Amygdala (tissue), 56 donors: ENCODE measurements around the gene PRKCH.
"Not testable (repeated sequence)": the region's sequence is repeated elsewhere in the genome, so short reads cannot be mapped to it uniquely, and the experiment has no call there.

Experiments
- DNase-seq, 56 donors: peaks; one replicate each; lab custom pipeline; 2025; lab: John Stamatoyannopoulos, UW

PRKCH gene

GRCh38 chr14:61304688-61305087 is 16.7 kb upstream of the PRKCH start:
- DNase-seq = no peak

GRCh38 chr14:61308198-61308597 is 13.2 kb upstream of the PRKCH start:
- DNase-seq = no peak

DNA sequence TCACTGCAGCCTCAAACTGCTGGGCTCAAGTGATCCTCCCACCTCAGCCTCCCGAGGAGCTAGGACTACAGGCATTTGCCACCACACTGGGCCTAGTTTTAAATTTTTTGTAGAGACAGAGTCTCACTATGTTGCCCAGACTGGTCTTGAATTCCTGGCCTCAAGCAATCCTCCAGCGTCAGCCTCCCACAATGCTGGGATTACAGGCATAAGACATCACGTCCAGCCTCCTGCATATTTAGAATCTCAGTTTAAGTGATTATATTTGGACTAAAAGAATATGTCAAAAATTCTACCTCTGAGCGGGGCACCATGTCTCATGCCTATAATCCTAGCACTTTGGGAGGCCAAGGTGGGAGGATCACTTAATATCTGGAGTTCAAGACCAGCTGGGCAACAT is 12.7 kb upstream of the PRKCH start:
- not testable (repeated sequence) for DNase-seq

- no peak for DNase-seq
These were observed 6.1 kb upstream of the PRKCH start for GRCh38 chr14:61315313-61315712.

- no peak for DNase-seq
These were observed 2.3 kb upstream of the PRKCH start for GRCh38 chr14:61319086-61319485.

GRCh38 chr14:61319706-61320105 is 1.7 kb upstream of the PRKCH start:
- DNase-seq = no peak

DNA sequence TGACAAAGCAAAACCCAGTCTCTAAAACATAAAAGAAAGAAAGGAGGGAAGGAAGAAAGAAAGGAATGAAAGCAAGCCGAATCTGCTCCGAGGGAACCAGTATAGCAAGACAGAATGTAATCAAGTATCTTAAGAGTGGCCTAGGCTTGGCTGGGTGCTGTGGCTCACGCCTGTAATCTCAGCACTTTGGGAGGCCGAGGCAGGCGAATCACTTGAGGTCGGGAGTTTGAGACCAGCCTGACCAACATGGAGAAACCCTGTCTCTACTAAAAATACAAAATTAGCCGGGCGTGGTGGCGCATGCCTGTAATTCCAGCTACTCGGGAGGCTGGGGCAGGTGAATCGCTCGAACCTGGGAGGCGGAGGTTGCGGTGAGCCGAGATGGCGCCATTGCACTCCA is 1.2 kb upstream of the PRKCH start:
- DNase-seq = not testable (repeated sequence)

- no peak for DNase-seq
These were observed 484 bp upstream of the PRKCH start for GRCh38 chr14:61320806-61321384.

DNA sequence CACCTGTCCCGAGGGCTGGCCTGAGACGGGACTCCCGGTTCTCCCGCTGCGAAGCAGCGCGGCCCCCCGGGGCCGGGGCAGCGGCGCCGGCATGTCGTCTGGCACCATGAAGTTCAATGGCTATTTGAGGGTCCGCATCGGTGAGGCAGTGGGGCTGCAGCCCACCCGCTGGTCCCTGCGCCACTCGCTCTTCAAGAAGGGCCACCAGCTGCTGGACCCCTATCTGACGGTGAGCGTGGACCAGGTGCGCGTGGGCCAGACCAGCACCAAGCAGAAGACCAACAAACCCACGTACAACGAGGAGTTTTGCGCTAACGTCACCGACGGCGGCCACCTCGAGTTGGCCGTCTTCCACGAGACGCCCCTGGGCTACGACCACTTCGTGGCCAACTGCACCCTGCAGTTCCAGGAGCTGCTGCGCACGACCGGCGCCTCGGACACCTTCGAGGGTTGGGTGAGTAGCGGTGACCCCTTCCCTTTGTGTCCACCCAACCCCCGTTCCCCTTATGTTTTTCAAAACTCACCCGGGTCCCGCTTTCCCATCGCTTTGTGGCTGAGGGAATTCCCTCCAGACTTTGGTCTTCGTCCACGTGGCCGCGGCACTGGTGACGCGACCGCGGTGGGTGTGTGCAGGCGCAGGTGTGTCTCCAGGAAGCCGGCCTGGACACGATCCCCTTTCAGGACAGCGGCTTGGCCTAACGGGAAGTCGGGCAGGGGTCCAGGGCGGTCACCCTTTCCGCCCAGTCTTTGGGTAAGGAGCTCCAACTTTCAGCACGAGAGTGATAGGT is 826 bp downstream of the PRKCH start:
- DNase-seq = no peak

DNA sequence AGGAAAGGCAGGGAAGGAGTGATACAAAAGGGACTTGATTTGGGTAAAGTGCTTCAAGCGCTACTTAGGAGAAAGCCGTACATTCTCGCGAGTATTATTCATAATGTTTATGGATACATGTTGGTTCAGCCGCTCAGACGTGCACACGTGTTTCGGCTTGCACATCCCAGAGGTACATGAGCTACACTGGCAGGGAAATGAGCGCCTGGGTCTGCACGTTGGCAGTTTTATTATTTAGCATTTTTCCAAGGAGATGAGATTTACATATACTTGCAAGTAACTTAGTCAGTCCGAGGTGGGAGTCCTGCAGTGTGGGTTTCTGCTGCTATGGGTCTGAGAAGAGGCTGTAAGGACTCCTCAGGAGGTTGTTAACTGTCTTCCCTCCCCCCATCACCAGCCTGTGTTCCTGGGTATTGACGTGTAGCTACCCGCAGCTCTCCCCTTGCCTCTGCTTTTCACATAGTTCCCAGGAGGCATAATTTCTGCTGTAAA is 1.5 kb downstream of the PRKCH start:
- no peak for DNase-seq

- DNase-seq = no peak
These were observed 2.6 kb downstream of the PRKCH start for GRCh38 chr14:61323970-61324369.

DNA sequence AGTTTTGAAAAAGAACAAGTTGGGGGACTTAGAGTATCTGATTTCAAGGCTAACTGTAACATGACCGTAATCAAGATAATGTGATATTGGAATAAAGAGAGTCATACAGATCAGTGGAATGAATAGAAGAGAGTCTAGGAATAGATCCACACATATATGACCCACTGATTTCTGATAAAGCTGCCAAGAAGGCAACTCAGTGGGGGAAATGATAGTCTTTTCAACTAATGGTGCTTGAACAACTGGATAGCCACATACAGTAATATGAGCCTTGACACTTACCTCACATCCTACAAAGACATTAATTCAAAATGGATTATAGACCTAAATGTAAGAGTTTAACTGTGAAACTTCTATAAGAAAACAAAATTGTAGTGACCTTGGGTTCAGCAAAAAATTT is 3.8 kb downstream of the PRKCH start:
- no peak for DNase-seq

DNA sequence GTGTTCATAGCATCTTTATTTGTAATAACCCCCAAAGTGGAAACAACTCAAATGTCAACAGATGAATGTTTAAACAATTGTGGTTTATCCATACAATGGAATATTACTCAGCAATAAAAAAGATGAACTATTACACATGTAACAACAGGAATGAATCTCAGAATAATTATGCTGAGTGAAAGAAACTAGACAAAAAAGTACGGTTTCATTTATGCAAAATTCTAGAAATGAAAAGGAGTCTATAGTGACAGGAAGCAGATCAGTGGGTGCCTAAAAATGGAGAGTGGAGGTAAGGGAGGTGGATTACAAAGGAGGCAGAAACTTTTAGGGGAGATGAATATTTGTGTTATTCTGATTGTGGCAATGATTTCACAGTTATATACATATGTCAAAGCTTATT is 4.8 kb downstream of the PRKCH start:
- DNase-seq = no peak

DNA sequence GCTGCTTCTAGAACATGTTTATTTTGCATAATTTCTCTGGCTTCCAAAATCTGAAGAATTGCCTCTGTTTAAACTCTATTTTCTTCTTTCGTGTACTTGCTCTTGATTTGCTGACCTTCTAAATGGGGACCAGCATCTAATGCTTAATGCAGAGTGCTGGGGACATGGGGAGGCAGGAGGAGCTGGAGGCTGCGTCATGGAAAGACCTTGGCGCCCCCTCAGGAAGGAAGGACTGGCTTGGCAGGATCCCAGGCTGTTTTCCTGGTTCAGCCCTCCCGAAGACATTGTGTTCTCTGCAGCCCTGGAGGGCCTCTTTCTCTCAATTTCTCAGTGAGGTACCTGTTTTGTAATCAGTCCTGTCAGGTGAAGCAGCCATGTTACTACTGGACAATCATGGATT is 5.5 kb downstream of the PRKCH start:
- DNase-seq = no peak

GRCh38 chr14:61328626-61329262 is 7.4 kb downstream of the PRKCH start:
- no peak for DNase-seq

GRCh38 chr14:61329478-61330051 is 8.2 kb downstream of the PRKCH start:
- DNase-seq = no peak

DNA sequence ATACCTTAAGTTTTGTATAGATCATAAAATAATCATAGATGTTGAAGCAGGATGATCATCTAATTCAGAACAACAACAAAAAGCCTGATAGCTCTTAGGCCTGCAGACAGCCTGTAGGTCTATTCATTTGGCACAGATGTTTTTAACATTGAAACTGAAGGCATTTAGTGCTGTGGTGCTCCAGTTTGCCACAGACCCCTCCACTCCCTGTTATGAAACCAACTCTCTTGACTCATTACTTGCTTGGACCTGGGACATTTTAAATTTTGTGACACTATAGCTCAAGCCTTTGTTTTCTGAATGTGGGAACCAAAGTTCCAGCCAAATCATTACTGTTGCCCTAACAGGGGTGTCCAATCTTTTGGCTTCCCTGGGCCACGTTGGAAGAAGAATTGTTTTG is 9.1 kb downstream of the PRKCH start:
- no peak for DNase-seq

DNA sequence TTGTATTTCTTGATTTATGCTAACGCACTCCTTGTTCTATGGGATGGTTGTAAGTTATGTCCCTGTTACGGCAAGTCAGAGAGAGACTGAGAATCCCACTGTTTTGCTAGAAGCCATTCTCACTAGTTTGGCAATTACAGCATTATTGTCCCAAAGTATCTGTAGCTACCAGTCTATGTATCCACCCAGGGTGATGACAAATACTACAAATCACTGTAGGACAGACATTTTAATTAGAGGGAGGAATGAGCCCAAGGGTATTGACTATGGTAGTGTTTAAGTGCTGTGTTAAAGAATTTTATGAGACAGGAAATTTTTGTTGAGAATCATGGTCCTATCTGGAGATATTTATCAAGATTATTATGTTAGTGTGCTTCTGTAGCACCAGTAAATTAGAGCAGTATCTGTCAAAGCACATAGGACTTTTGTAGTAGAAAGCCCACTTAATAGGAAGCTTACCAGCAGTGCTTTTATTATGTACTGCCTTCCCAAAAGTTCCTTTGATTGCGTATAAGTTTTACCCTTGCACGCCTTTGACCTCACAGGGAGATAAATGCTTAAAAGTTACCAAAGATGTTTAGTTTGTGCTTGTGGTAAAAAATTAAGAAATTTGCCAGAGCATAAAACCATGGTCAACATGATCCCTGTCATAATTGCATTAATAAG is 10.7 kb downstream of the PRKCH start:
- DNase-seq = no peak

- DNase-seq = no peak
These were observed 11.3 kb downstream of the PRKCH start for GRCh38 chr14:61332658-61333029.

DNA sequence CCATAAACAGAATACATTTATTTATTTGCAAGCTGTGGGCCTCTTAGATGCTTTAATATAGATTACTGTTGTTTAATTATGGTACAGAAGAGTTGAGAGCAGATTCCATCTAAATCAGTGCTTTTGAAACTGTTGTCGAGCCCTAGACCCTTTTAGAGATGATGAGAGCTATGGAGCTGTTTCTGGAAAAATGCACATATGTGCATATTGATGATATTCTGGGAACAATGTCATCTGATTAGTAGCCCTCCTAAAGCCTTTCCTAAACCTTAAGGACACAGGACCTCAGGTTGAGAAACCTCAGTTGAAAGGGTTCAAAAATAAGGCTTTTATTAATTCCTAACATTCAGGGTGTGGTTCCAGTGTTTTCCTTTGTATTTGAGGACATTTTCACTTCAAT is 11.7 kb downstream of the PRKCH start:
- DNase-seq = no peak

DNA sequence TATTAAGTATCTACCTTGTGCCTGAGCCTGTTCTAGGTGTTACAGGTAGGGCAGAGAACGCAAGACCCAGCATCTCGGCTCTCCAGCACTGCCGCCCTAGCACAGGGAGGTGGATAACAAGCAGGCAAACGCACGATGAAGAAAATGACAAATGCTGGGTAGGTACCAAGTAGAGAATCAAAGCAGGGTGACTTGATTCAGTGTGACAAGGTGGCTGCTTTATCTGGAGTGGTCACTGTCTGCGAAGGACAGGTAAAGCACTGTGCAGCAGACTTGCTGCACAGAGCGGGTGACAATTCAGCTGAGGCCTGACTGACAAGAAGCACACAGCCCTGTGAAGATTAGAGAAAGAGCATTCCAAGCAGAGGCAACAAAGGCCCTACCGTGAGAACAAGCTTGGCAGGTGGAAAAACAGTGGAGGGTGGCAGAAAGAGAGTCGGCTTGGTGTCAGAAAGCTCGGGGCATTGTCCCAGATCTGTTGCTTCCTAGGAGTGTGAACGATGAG is 12.9 kb downstream of the PRKCH start:
- DNase-seq = no peak
